WTC11 (cell line): ENCODE results near the gene CACYBP. TPM values are rescaled to one million over a fixed set of nuclear protein-coding genes. Genes with fewer than 3 reads are reported as not detected.

Experiments
- ATAC-seq: fragments of 200-7000 bp; cut with Tn5 transposase; 2 replicates; pipeline ENCODE4 v1.10.0; 2021; ENCODE audit warnings: mild to moderate bottlenecking, moderate library complexity
- Bru-seq: library from RNA; stranded (reverse); fragments of 400-500 nt; gene quantifications from one replicate; lab custom pipeline; 2021; lab: Mats Ljungman, UMichigan
- CTCF ChIA-PET: fragments of 300-600 bp; sonication (Branson Sonifier 250); formaldehyde crosslinking; loops from one replicate; lab custom pipeline; 2021; ENCODE audit warnings: antibody characterized with exemption; lab: Charles Lee
- POLR2A ChIA-PET: fragments of 350-600 bp; sonication (Branson Sonifier 250); formaldehyde crosslinking; loops from one replicate; lab custom pipeline; 2021; ENCODE audit warnings: antibody characterized with exemption; lab: Charles Lee
- DNase-seq: peaks from one replicate; pipeline ENCODE4 v3.0.0; 2021; ENCODE audit warnings: low spot score
- H3K27ac Mint-ChIP-seq: 2 replicates; pipeline ENCODE4 v1.8.0; 2021; ENCODE audit warnings: mixed read lengths
- H3K27me3 Mint-ChIP-seq: 2 replicates; pipeline ENCODE4 v1.8.0; 2021; ENCODE audit warnings: low read depth, mild to moderate bottlenecking, moderate library complexity, mixed read lengths
- H3K36me3 Mint-ChIP-seq: 2 replicates; pipeline ENCODE4 v1.8.0; 2021; ENCODE audit warnings: mixed read lengths
- H3K4me1 Mint-ChIP-seq: 2 replicates; pipeline ENCODE4 v1.8.0; 2022; ENCODE audit warnings: mixed read lengths
- H3K4me3 Mint-ChIP-seq: 2 replicates; pipeline ENCODE4 v1.8.0; 2021; ENCODE audit warnings: mild to moderate bottlenecking, moderate library complexity, mixed read lengths
- H3K9me3 Mint-ChIP-seq: 2 replicates; pipeline ENCODE4 v1.8.0; 2021; ENCODE audit warnings: mixed read lengths
- AFF4 ChIP-seq: sonication (generic); formaldehyde crosslinking; IDR thresholded peaks from 2 replicates; pipeline ENCODE4 v1.8.1; 2023; ENCODE audit warnings: mild to moderate bottlenecking, missing genetic modification reagents, borderline replicate concordance
- ATF2 ChIP-seq: sonication (generic); formaldehyde crosslinking; IDR thresholded peaks from 2 replicates; pipeline ENCODE4 v1.8.1; 2022; ENCODE audit warnings: low read depth, missing genetic modification reagents, borderline replicate concordance
- CDX4 ChIP-seq: fragments of 250-450 bp; sonication (Bioruptor Pico); IDR thresholded peaks from 2 replicates; pipeline ENCODE4 v1.9.0; 2021; ENCODE audit warnings: moderate library complexity, mild to moderate bottlenecking, inconsistent platforms, borderline replicate concordance
- FOXJ3 ChIP-seq: sonication (generic); formaldehyde crosslinking; IDR thresholded peaks from 2 replicates; pipeline ENCODE4 v1.9.0; 2021; ENCODE audit warnings: missing genetic modification reagents, mild to moderate bottlenecking, borderline replicate concordance
- HMGA2 ChIP-seq: fragments of 250-450 bp; sonication (Bioruptor Pico); IDR thresholded peaks from 2 replicates; pipeline ENCODE4 v1.4.0; 2021; ENCODE audit warnings: mild to moderate bottlenecking, moderate library complexity
- HMGXB4 ChIP-seq: sonication (generic); formaldehyde crosslinking; IDR thresholded peaks from 2 replicates; pipeline ENCODE4 v1.8.1; 2023; ENCODE audit warnings: mild to moderate bottlenecking, moderate library complexity, missing genetic modification reagents
- IRF1 ChIP-seq: sonication (generic); formaldehyde crosslinking; IDR thresholded peaks from 2 replicates; pipeline ENCODE4 v1.8.0; 2023; ENCODE audit warnings: missing genetic modification reagents
- IRF2 ChIP-seq: sonication (generic); formaldehyde crosslinking; IDR thresholded peaks from 2 replicates; pipeline ENCODE4 v1.8.0; 2022; ENCODE audit warnings: low read depth, missing genetic modification reagents, borderline replicate concordance
- NFYB ChIP-seq: sonication (generic); formaldehyde crosslinking; conservative IDR thresholded peaks from 2 replicates; pipeline ENCODE4 v1.8.0; 2022; ENCODE audit warnings: low read depth, missing genetic modification reagents
- NR3C1 ChIP-seq: sonication (generic); formaldehyde crosslinking; conservative IDR thresholded peaks from 2 replicates; pipeline ENCODE4 v1.8.1; 2023; ENCODE audit warnings: low read depth, mild to moderate bottlenecking, missing genetic modification reagents
- PREB ChIP-seq: sonication (generic); formaldehyde crosslinking; IDR thresholded peaks from 2 replicates; pipeline ENCODE4 v1.8.1; 2022; ENCODE audit warnings: mild to moderate bottlenecking, missing genetic modification reagents, moderate library complexity, borderline replicate concordance
- RORB ChIP-seq: fragments of 250-450 bp; sonication (Bioruptor Pico); IDR thresholded peaks from 2 replicates; pipeline ENCODE4 v1.9.0; 2021; ENCODE audit warnings: mild to moderate bottlenecking
- SMAD4 ChIP-seq: sonication (generic); formaldehyde crosslinking; IDR thresholded peaks from 2 replicates; pipeline ENCODE4 v1.8.0; 2022; ENCODE audit warnings: mild to moderate bottlenecking, missing genetic modification reagents
- TEAD1 ChIP-seq: sonication (generic); formaldehyde crosslinking; IDR thresholded peaks from 2 replicates; pipeline ENCODE4 v1.8.0; 2022; ENCODE audit warnings: mild to moderate bottlenecking, missing genetic modification reagents
- TP53 ChIP-seq: sonication (generic); formaldehyde crosslinking; IDR thresholded peaks from 2 replicates; pipeline ENCODE4 v1.8.1; 2023; ENCODE audit warnings: mild to moderate bottlenecking, missing genetic modification reagents
- ZBTB21 ChIP-seq: sonication (generic); formaldehyde crosslinking; IDR thresholded peaks from 2 replicates; pipeline ENCODE4 v1.8.1; 2023; ENCODE audit warnings: mild to moderate bottlenecking, missing genetic modification reagents, borderline replicate concordance
- ZNF281 ChIP-seq: sonication (generic); formaldehyde crosslinking; IDR thresholded peaks from 2 replicates; pipeline ENCODE4 v1.8.0; 2023; ENCODE audit warnings: mild to moderate bottlenecking, missing genetic modification reagents
- ZNF317 ChIP-seq: sonication (generic); formaldehyde crosslinking; IDR thresholded peaks from 2 replicates; pipeline ENCODE4 v1.8.1; 2023; ENCODE audit warnings: low read depth, mild to moderate bottlenecking, moderate library complexity, missing genetic modification reagents, borderline replicate concordance
- ZNF396 ChIP-seq: fragments of 250-450 bp; sonication (Bioruptor Pico); IDR thresholded peaks from 2 replicates; pipeline ENCODE4 v1.8.0; 2021; ENCODE audit warnings: mild to moderate bottlenecking, moderate library complexity, borderline replicate concordance
- ZNF423 ChIP-seq: fragments of 250-450 bp; sonication (Bioruptor Pico); IDR thresholded peaks from 2 replicates; pipeline ENCODE4 v2.1.2; 2022; ENCODE audit warnings: mild to moderate bottlenecking, moderate library complexity
- ZNF671 ChIP-seq: fragments of 250-450 bp; sonication (Bioruptor Pico); IDR thresholded peaks from 2 replicates; pipeline ENCODE4 v1.8.0; 2021; ENCODE audit warnings: mild to moderate bottlenecking
- long read RNA-seq, 3 experiments: library from RNA in 1 of 3; library from capped mRNA in 1 of 3; library from polyadenylated mRNA in 1 of 3; unstranded in 2 of 3; stranded (forward) in 1 of 3; transcript quantifications; one replicate each; pipeline ENCODE4 v2.0.0, GENCODE V29; 2021
- total RNA-seq: library from RNA; stranded (reverse); gene quantifications from 3 replicates; pipeline ENCODE4 v1.2.3, GENCODE V29; 2021

Gene CACYBP
- total RNA-seq (167 to 211 TPM (median 185 TPM) in 3 replicates), Bru-seq, nascent RNA (percentile 96 among the genes with signal in this experiment)
- long read RNA-seq, experiment 1, transcript CACYBP-207 (5 exons, 804 nt): minor isoform, 5 of 762 reads
- long read RNA-seq, experiment 1, transcript CACYBP-201 (6 exons, 2,766 nt): major isoform, 716 of 762 reads
- long read RNA-seq, experiment 1, transcript CACYBP-209 (6 exons, 2,835 nt): minor isoform, 13 of 762 reads
- long read RNA-seq, experiment 1, partial matches to known transcripts: 13 of 762 reads
- long read RNA-seq, experiment 1, other reads (novel, unspliced or antisense): 13 of 762 reads
- long read RNA-seq, experiment 2, transcript CACYBP-201 (6 exons, 2,766 nt): major isoform, 238 of 291 reads
- long read RNA-seq, experiment 2, partial matches to known transcripts: 33 of 291 reads
- long read RNA-seq, experiment 2, other reads (novel, unspliced or antisense): 15 of 291 reads
- long read RNA-seq, experiment 3, transcript CACYBP-202 (6 exons, 1,059 nt): minor isoform, 8 of 1,363 reads
- long read RNA-seq, experiment 3, transcript CACYBP-201 (6 exons, 2,766 nt): major isoform, 1,281 of 1,363 reads
- long read RNA-seq, experiment 3, transcript CACYBP-209 (6 exons, 2,835 nt): minor isoform, 23 of 1,363 reads
- long read RNA-seq, experiment 3, partial matches to known transcripts: 10 of 1,363 reads
- long read RNA-seq, experiment 3, other reads (novel, unspliced or antisense): 38 of 1,363 reads

- Mint-ChIP-seq H3K9me3 (no peaks in the 10 kb centered on the region), H3K36me3 (peaks cover 6% of the 10 kb centered on the region), H3K27ac (peak within 1 kb of the TSS; percentile 88), H3K4me1 (peaks cover 32% of the 10 kb centered on the region), H3K4me3 (no peak within 1 kb of the TSS), H3K27me3 (no peaks in the 10 kb centered on the region)
- CTCF ChIA-PET: interaction anchor here (0.9 to 3.2 kb wide), 13 partner anchors 18 to 737 kb away, joined by 3 to 15 read pairs (median 7); partner anchors contain the start of gene MRPS14
- POLR2A ChIA-PET: interaction anchor here (0.5 to 3.8 kb wide), 11 partner anchors 12 to 978 kb away, joined by 3 to 27 read pairs (median 4); partner anchors contain the start of genes MRPS14 and RC3H1
- DNase-seq (no peak), ATAC-seq (no peak)
- TF ChIP-seq ZNF671 (CRISPR knock-in tag): no peak
- TF ChIP-seq RORB: no peak
- no peak for TF ChIP-seq NR3C1 (CRISPR knock-in tag)
- no peak for TF ChIP-seq CDX4
- TF ChIP-seq HMGA2 (CRISPR knock-in tag): no peak
- TF ChIP-seq ZNF281 (CRISPR knock-in tag): no peak
- no peak for TF ChIP-seq AFF4 (CRISPR knock-in tag)
- no peak for TF ChIP-seq ATF2 (CRISPR knock-in tag)
- no peak; the same call in 1 of the 2 replicates for TF ChIP-seq SMAD4
- TF ChIP-seq FOXJ3: no peak
- TF ChIP-seq TEAD1 (CRISPR knock-in tag): peak; percentile 57; the same call in 1 of the 2 replicates
- TF ChIP-seq ZNF423 (CRISPR knock-in tag): no peak
- TF ChIP-seq IRF2 (CRISPR knock-in tag): no peak
- TF ChIP-seq PREB: peak; percentile 39; the same call in 1 of the 2 replicates
- peak; percentile 86; the same call in 1 of the 2 replicates for TF ChIP-seq HMGXB4 (CRISPR knock-in tag)
- TF ChIP-seq ZNF396 (CRISPR knock-in tag): no peak
- peak; percentile 30; the same call in 1 of the 2 replicates for TF ChIP-seq IRF1 (CRISPR knock-in tag)
- TF ChIP-seq ZBTB21 (CRISPR knock-in tag): no peak; the same call in 1 of the 2 replicates
- no peak for TF ChIP-seq NFYB
- no peak for TF ChIP-seq ZNF317 (CRISPR knock-in tag)
- TF ChIP-seq TP53 (CRISPR knock-in tag): no peak
Measured at GRCh38 chr1:174999936-175000696, at the start of gene CACYBP. CACYBP (plus strand) TSS chr1:174999947; CDS start chr1:175000181, 234 bp downstream.
